Measurements from ENCODE around the gene BCL6.
A peak's percentile ranks its signal among the peaks of the same experiment; 100 is the strongest.

The BCL6 gene

GRCh38 chr3:187737368-187738070, 7.7 kb downstream of the BCL6 start:
- TF ChIP-seq TCF4 (CRISPR knock-in tag; IDR thresholded peaks at IDR 0.05; ENCODE audit: borderline replicate concordance) (no peak), SNAI2 (CRISPR knock-in tag; IDR thresholded peaks at IDR 0.05) (no peak), RARB (CRISPR knock-in tag; IDR thresholded peaks at IDR 0.05) (no peak), PATZ1 (CRISPR knock-in tag; IDR thresholded peaks at IDR 0.05; ENCODE audit: borderline replicate concordance) (no peak), ZNF565 (CRISPR knock-in tag; conservative IDR thresholded peaks at IDR 0.05; ENCODE audit: low read depth) (no peak), CREB5 (CRISPR knock-in tag; IDR thresholded peaks at IDR 0.05; ENCODE audit: low read depth) (no peak), ZC3H10 (CRISPR knock-in tag; IDR thresholded peaks at IDR 0.05) (no peak), ZFP30 (CRISPR knock-in tag; IDR thresholded peaks at IDR 0.05) (no peak), TOX (CRISPR knock-in tag; IDR thresholded peaks at IDR 0.05; ENCODE audit: borderline replicate concordance) (no peak), TSHZ2 (CRISPR knock-in tag; IDR thresholded peaks at IDR 0.05) (no peak), ZNF8 (CRISPR knock-in tag; IDR thresholded peaks at IDR 0.05) (no peak), ARNTL (CRISPR knock-in tag; IDR thresholded peaks at IDR 0.05; ENCODE audit: borderline replicate concordance, low read depth) (no peak), GLIS3 (CRISPR knock-in tag; IDR thresholded peaks at IDR 0.05) (no peak), OSR1 (CRISPR knock-in tag; IDR thresholded peaks at IDR 0.05) (no peak), POU6F1 (CRISPR knock-in tag; IDR thresholded peaks at IDR 0.05; ENCODE audit: borderline replicate concordance, low read depth) (no peak), ESRRG (CRISPR knock-in tag; IDR thresholded peaks at IDR 0.05) (no peak), ISL1 (CRISPR knock-in tag; IDR thresholded peaks at IDR 0.05) (no peak), CSRNP3 (CRISPR knock-in tag; IDR thresholded peaks at IDR 0.05) (no peak)
- ATAC-seq = peak; percentile 18

- TF ChIP-seq ZFP3 (CRISPR knock-in tag; IDR thresholded peaks at IDR 0.05) (no peak), GLIS3 (CRISPR knock-in tag; IDR thresholded peaks at IDR 0.05) (no peak), TCF4 (CRISPR knock-in tag; IDR thresholded peaks at IDR 0.05; ENCODE audit: borderline replicate concordance) (no peak), TOX (CRISPR knock-in tag; IDR thresholded peaks at IDR 0.05; ENCODE audit: borderline replicate concordance) (no peak), POU6F1 (CRISPR knock-in tag; IDR thresholded peaks at IDR 0.05; ENCODE audit: borderline replicate concordance, low read depth) (no peak), ZC3H10 (CRISPR knock-in tag; IDR thresholded peaks at IDR 0.05) (no peak), ZNF70 (CRISPR knock-in tag; IDR thresholded peaks at IDR 0.05) (no peak), RARB (CRISPR knock-in tag; IDR thresholded peaks at IDR 0.05) (no peak), ZFP30 (CRISPR knock-in tag; IDR thresholded peaks at IDR 0.05) (no peak), CREB5 (CRISPR knock-in tag; IDR thresholded peaks at IDR 0.05; ENCODE audit: low read depth) (no peak)
- no peak for ATAC-seq
These were observed 8.3 kb downstream of the BCL6 start for GRCh38 chr3:187737006-187737367.
